Gastrocnemius medialis (tissue), 4 donors: Measurements from ENCODE around the gene RTP2. TPM values are rescaled to one million over a fixed set of nuclear protein-coding genes. Genes with fewer than 3 reads are reported as not detected.

ENCODE experiments used
- ATAC-seq, 2 donors: fragments of 150-250 bp; one replicate each; pipeline ENCODE4 v1.9.1; 2016
- DNase-seq, 2 donors: peaks; one replicate each; pipeline ENCODE4 v3.0.0-alpha.2; 2019
- H3K27ac ChIP-seq, 4 donors: fragments of 200-600 bp; sonication (generic); 1 replicate in 1 of 4; 2 replicates in 3 of 4; pipeline ENCODE4 v1.5.1; 2016 to 2018; ENCODE audit warnings: mild to moderate bottlenecking in 2 of 4, moderate library complexity in 1 of 4
- H3K27me3 ChIP-seq, 3 donors: fragments of 200-600 bp; sonication (generic) in 2 of 3; 1 replicate in 1 of 3; 2 replicates in 2 of 3; pipeline versions ENCODE4 v1.5.1 to v1.6.0; 2016 to 2019; ENCODE audit warnings: mild to moderate bottlenecking in 1 of 3, moderate library complexity in 1 of 3
- H3K36me3 ChIP-seq, 2 donors: fragments of 200-600 bp; sonication (generic) in 1 of 2; one replicate each; pipeline ENCODE4 v1.5.1; 2017 to 2018
- H3K4me1 ChIP-seq, 2 donors: fragments of 200-600 bp; sonication (generic) in 1 of 2; one replicate each; pipeline ENCODE4 v1.5.1; 2016 to 2017; ENCODE audit warnings: mild to moderate bottlenecking in 2 of 2
- H3K4me3 ChIP-seq, 4 donors: fragments of 200-600 bp; sonication (generic) in 3 of 4; 1 replicate in 1 of 4; 2 replicates in 3 of 4; pipeline ENCODE4 v1.5.1; 2016 to 2019; ENCODE audit warnings: mild to moderate bottlenecking in 2 of 4
- H3K9me3 ChIP-seq, 3 donors: fragments of 200-600 bp; sonication (generic) in 2 of 3; 1 replicate in 1 of 3; 2 replicates in 2 of 3; pipeline ENCODE4 v1.5.1; 2016 to 2019
- POLR2A ChIP-seq, 2 donors: fragments of 450-650 bp; IDR thresholded peaks; one replicate each; pipeline ENCODE4 v1.6.1; 2017; ENCODE audit warnings: antibody characterized with exemption in 2 of 2, mild to moderate bottlenecking in 2 of 2, moderate library complexity in 2 of 2
- in situ Hi-C, 4 donors: fragments of 200-750 bp; cut with MboI; loops; one replicate each; pipeline versions ENCODE4 v1.15.0 to v1.8.0; 2017; ENCODE audit warnings: low sequenced_read_pairs in 4 of 4
- intact Hi-C: fragments of 100-400 bp; cut with DNase I; formaldehyde crosslinking; loops from one replicate; pipeline ENCODE4 v1.15.1; 2023; ENCODE audit warnings: low total_unique reads
- total RNA-seq, 4 donors: library from RNA; depleted of rRNA; stranded (reverse); fragments of >200 nt; gene quantifications; one replicate each; pipeline versions ENCODE4 v1.1.0 to v1.2.3, GENCODE V29; 2016
- TF ChIP-seq, protein P1 (sequence below), 5 experiments: fragments of 450-650 bp in 3 of 5; fragments of 200-600 bp in 2 of 5; sonication (generic) in 2 of 5; IDR thresholded peaks in 4 of 5; conservative IDR thresholded peaks in 1 of 5; 1 replicate in 4 of 5; 2 replicates in 1 of 5; pipeline ENCODE4 v1.5.1; 2016 to 2019; ENCODE audit warnings: antibody characterized with exemption in 5 of 5, mild to moderate bottlenecking in 3 of 5, moderate library complexity in 3 of 5

RTP2 gene
- total RNA-seq, 4 donors from 2014 or later = 1.9 to 3.1 (median 2.3) TPM; not detected in 1

GRCh38 chr3:187695449-187695848 lies 6.9 kb downstream of the RTP2 start:
- no peaks in the 10 kb centered on the region for H3K27me3 ChIP-seq
- no peaks in the 10 kb centered on the region for H3K9me3 ChIP-seq
- H3K4me3 ChIP-seq = no peak overlapping the region
- no peak for ATAC-seq
- H3K27ac ChIP-seq = peak overlapping the region in 3 of 4 donors; percentile 7 to 62 (median 47)
- in situ Hi-C loops (no loop called here), intact Hi-C loops (no loop called here)
- TF ChIP-seq, protein P1, sequence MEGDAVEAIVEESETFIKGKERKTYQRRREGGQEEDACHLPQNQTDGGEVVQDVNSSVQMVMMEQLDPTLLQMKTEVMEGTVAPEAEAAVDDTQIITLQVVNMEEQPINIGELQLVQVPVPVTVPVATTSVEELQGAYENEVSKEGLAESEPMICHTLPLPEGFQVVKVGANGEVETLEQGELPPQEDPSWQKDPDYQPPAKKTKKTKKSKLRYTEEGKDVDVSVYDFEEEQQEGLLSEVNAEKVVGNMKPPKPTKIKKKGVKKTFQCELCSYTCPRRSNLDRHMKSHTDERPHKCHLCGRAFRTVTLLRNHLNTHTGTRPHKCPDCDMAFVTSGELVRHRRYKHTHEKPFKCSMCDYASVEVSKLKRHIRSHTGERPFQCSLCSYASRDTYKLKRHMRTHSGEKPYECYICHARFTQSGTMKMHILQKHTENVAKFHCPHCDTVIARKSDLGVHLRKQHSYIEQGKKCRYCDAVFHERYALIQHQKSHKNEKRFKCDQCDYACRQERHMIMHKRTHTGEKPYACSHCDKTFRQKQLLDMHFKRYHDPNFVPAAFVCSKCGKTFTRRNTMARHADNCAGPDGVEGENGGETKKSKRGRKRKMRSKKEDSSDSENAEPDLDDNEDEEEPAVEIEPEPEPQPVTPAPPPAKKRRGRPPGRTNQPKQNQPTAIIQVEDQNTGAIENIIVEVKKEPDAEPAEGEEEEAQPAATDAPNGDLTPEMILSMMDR (IDR thresholded peaks at IDR 0.05 in 4 of 5, conservative IDR thresholded peaks at IDR 0.05 in 1 of 5) = no peak
- no peak for TF ChIP-seq POLR2A (IDR thresholded peaks at IDR 0.05)
- H3K36me3 ChIP-seq = no peaks in the 10 kb centered on the region
- no peak for DNase-seq
- H3K4me1 ChIP-seq = peaks cover 14 to 19% of the 10 kb centered on the region in 2 donors

GRCh38 chr3:187694801-187695200 lies 7.6 kb downstream of the RTP2 start:
- no peak for TF ChIP-seq POLR2A (IDR thresholded peaks at IDR 0.05)
- TF ChIP-seq, protein P1 (IDR thresholded peaks at IDR 0.05 in 4 of 5, conservative IDR thresholded peaks at IDR 0.05 in 1 of 5) = no peak
- ATAC-seq (peak; percentile 50 to 78), DNase-seq (peak in 1 of 2 donors; percentile 27)
- in situ Hi-C loops (no loop called here), intact Hi-C loops (no loop called here)
- Histone ChIP-seq H3K27ac (peak overlapping the region in 3 of 4 donors; percentile 31 to 62 (median 37)), H3K9me3 (no peaks in the 10 kb centered on the region), H3K4me1 (peaks cover 8 to 13% of the 10 kb centered on the region in 2 donors), H3K36me3 (no peaks in the 10 kb centered on the region), H3K27me3 (no peaks in the 10 kb centered on the region), H3K4me3 (no peak overlapping the region)

DNA sequence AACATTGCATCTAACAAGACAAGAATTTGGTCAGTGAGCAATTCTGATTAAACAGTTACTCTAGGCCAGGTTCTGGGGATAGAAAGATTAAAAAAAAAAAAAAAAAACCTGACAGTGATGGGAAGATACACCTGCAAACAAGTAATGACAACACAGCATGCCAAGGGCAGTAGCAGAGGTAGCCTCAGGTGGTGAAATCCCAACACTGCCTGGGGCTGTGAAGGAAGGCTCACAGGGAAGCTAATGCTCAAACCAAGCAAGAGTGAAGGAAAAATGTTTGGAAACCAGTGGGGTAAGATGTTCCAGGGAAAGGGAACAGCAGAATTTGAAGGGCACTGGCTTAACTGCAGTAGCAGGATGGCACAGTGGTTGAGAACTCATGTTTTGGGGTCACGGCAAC lies 8.9 kb downstream of the RTP2 start:
- DNase-seq (no peak), ATAC-seq (no peak)
- no peak overlapping the region for H3K4me3 ChIP-seq
- H3K36me3 ChIP-seq = no peaks in the 10 kb centered on the region
- no peaks in the 10 kb centered on the region for H3K27me3 ChIP-seq
- in situ Hi-C loops = no loop called here
- TF ChIP-seq POLR2A (IDR thresholded peaks at IDR 0.05) = no peak
- TF ChIP-seq, protein P1 (IDR thresholded peaks at IDR 0.05 in 4 of 5, conservative IDR thresholded peaks at IDR 0.05 in 1 of 5) = no peak
- peaks cover 8 to 10% of the 10 kb centered on the region in 2 donors for H3K4me1 ChIP-seq
- H3K27ac ChIP-seq = no peak overlapping the region
- intact Hi-C loops = no loop called here
- no peaks in the 10 kb centered on the region for H3K9me3 ChIP-seq

DNA sequence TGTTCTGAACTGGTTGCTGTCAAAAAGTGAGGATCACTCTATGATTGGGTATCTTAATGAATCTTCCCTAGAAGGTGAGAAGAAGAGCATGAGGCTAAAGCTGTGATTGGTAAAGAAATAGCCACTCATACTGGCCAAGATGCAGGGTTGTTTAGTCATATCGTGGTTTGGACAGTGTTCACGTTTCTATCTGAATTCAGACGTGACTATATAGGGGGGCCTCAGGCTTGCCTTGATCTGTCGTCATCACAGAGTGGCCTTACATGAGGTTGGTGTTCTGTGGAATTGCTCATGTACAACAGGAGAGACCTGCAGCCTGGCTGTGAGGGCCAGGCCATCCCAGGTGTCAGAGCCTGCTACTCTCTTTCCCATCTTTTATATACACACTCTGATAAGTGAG lies 12.4 kb downstream of the RTP2 start:
- Histone ChIP-seq H3K27me3 (no peaks in the 10 kb centered on the region), H3K4me1 (peaks cover 2 to 4% of the 10 kb centered on the region in 2 donors), H3K27ac (no peak overlapping the region), H3K9me3 (peaks cover 0 to 6% (median 0%) of the 10 kb centered on the region in 3 donors), H3K4me3 (no peak overlapping the region), H3K36me3 (no peaks in the 10 kb centered on the region)
- DNase-seq = no peak
- ATAC-seq = no peak
- in situ Hi-C loops (loop anchor here in 1 of 4 donors (10.0 kb wide), 2 partner anchors 375 to 465 kb away; no protein-coding TSS in a partner anchor), intact Hi-C loops (no loop called here)
- TF ChIP-seq, protein P1 (IDR thresholded peaks at IDR 0.05 in 4 of 5, conservative IDR thresholded peaks at IDR 0.05 in 1 of 5) = no peak
- TF ChIP-seq POLR2A (IDR thresholded peaks at IDR 0.05) = no peak
